Measurements from ENCODE around the gene USE1. TPM values are rescaled to one million over a fixed set of nuclear protein-coding genes. Genes with fewer than 3 reads are reported as not detected.
A peak's percentile ranks its signal among the peaks of the same experiment; 100 is the strongest.

The USE1 gene
- total and polyA plus RNA-seq, 2 donors (not counting 1 experiment from before 2014, with no cell fraction given) = 23.8 to 27.1 TPM

- Histone ChIP-seq H3K79me2 (ENCODE audit: control insufficient read depth, insufficient read depth, low read length) (peaks cover 40% of the 10 kb centered on the region), H3K9me3 (ENCODE audit: control insufficient read depth, insufficient read depth, low read depth, low read length) (no peaks in the 10 kb centered on the region), H3K4me1 (ENCODE audit: control insufficient read depth, extremely low read depth, insufficient read depth, low read length) (peaks cover 6% of the 10 kb centered on the region), H3K36me3 (ENCODE audit: control insufficient read depth, insufficient read depth, low read length) (peaks cover 7% of the 10 kb centered on the region), H2AFZ (ENCODE audit: low read length) (no peak overlapping the region), H3K27me3 (ENCODE audit: control insufficient read depth, insufficient read depth, low read length) (no peaks in the 10 kb centered on the region), H3K4me2 (ENCODE audit: extremely low read depth, insufficient read depth, low read length) (peak overlapping the region; percentile 41), H3K9ac (ENCODE audit: insufficient read depth, low read length) (no peak overlapping the region), H4K20me1 (ENCODE audit: control insufficient read depth, extremely low read depth, insufficient read depth, low read length) (no peaks in the 10 kb centered on the region), H3K4me3 (replicated peaks in 1 of 4; ENCODE audit: control extremely low read depth in 1 of 4, insufficient read depth in 1 of 4, low read depth in 3 of 4, low read length in 4 of 4) (peak overlapping the region in 2 of 4 experiments; percentile 78 to 84), H3K27ac (ENCODE audit: insufficient read depth, low read length) (no peak overlapping the region)
- DNase-seq (ENCODE audit: low read depth in 2 of 2) = no peak
- TF ChIP-seq EZH2 (IDR thresholded peaks at IDR 0.05; ENCODE audit: low read length, missing control alignments) (no peak), CTCF (conservative IDR thresholded peaks at IDR 0.05 in 1 of 2, IDR thresholded peaks at IDR 0.05 in 1 of 2; ENCODE audit: low read depth in 1 of 2, low read length in 2 of 2) (no peak)
Measured at GRCh38 chr19:17242431-17243208, 27.5 kb downstream of the USE1 start.

- Histone ChIP-seq H3K79me2 (ENCODE audit: control insufficient read depth, insufficient read depth, low read length) (peaks cover 40% of the 10 kb centered on the region), H3K27ac (ENCODE audit: insufficient read depth, low read length) (peak overlapping the region; percentile 61), H3K4me1 (ENCODE audit: control insufficient read depth, extremely low read depth, insufficient read depth, low read length) (peaks cover 6% of the 10 kb centered on the region), H3K9me3 (ENCODE audit: control insufficient read depth, insufficient read depth, low read depth, low read length) (no peaks in the 10 kb centered on the region), H2AFZ (ENCODE audit: low read length) (no peak overlapping the region), H3K27me3 (ENCODE audit: control insufficient read depth, insufficient read depth, low read length) (no peaks in the 10 kb centered on the region), H3K36me3 (ENCODE audit: control insufficient read depth, insufficient read depth, low read length) (peaks cover 3% of the 10 kb centered on the region), H3K4me2 (ENCODE audit: extremely low read depth, insufficient read depth, low read length) (peak overlapping the region; percentile 93), H3K4me3 (replicated peaks in 1 of 4; ENCODE audit: control extremely low read depth in 1 of 4, insufficient read depth in 1 of 4, low read depth in 3 of 4, low read length in 4 of 4) (peak overlapping the region; percentile 74 to 84 (median 80)), H4K20me1 (ENCODE audit: control insufficient read depth, extremely low read depth, insufficient read depth, low read length) (no peaks in the 10 kb centered on the region), H3K9ac (ENCODE audit: insufficient read depth, low read length) (peak overlapping the region; percentile 52)
- no peak for DNase-seq (ENCODE audit: low read depth in 2 of 2)
- TF ChIP-seq EZH2 (IDR thresholded peaks at IDR 0.05; ENCODE audit: low read length, missing control alignments) (no peak), CTCF (conservative IDR thresholded peaks at IDR 0.05 in 1 of 2, IDR thresholded peaks at IDR 0.05 in 1 of 2; ENCODE audit: low read depth in 1 of 2, low read length in 2 of 2) (no peak)
Measured at GRCh38 chr19:17243211-17243829, 28.2 kb downstream of the USE1 start.

GRCh38 chr19:17243830-17244617 is 28.9 kb downstream of the USE1 start:
- Histone ChIP-seq H3K4me3 (replicated peaks in 1 of 4; ENCODE audit: control extremely low read depth in 1 of 4, insufficient read depth in 1 of 4, low read depth in 3 of 4, low read length in 4 of 4) (peak overlapping the region; percentile 74 to 84 (median 80)), H3K79me2 (ENCODE audit: control insufficient read depth, insufficient read depth, low read length) (peaks cover 40% of the 10 kb centered on the region), H4K20me1 (ENCODE audit: control insufficient read depth, extremely low read depth, insufficient read depth, low read length) (no peaks in the 10 kb centered on the region), H3K9ac (ENCODE audit: insufficient read depth, low read length) (peak overlapping the region; percentile 52), H3K27me3 (ENCODE audit: control insufficient read depth, insufficient read depth, low read length) (no peaks in the 10 kb centered on the region), H3K4me2 (ENCODE audit: extremely low read depth, insufficient read depth, low read length) (peak overlapping the region; percentile 93), H3K4me1 (ENCODE audit: control insufficient read depth, extremely low read depth, insufficient read depth, low read length) (peaks cover 9% of the 10 kb centered on the region), H3K27ac (ENCODE audit: insufficient read depth, low read length) (peak overlapping the region; percentile 61), H3K36me3 (ENCODE audit: control insufficient read depth, insufficient read depth, low read length) (peaks cover 3% of the 10 kb centered on the region), H2AFZ (ENCODE audit: low read length) (peak overlapping the region; percentile 59), H3K9me3 (ENCODE audit: control insufficient read depth, insufficient read depth, low read depth, low read length) (no peaks in the 10 kb centered on the region)
- peak in 1 of 2 donors; percentile 38 for DNase-seq (ENCODE audit: low read depth in 2 of 2)
- TF ChIP-seq EZH2 (IDR thresholded peaks at IDR 0.05; ENCODE audit: low read length, missing control alignments) (no peak), CTCF (conservative IDR thresholded peaks at IDR 0.05 in 1 of 2, IDR thresholded peaks at IDR 0.05 in 1 of 2; ENCODE audit: low read depth in 1 of 2, low read length in 2 of 2) (no peak)

All from fibroblast of lung (primary cell).